ENCODE measurements around the gene KCNK15. TPM values are rescaled to one million over a fixed set of nuclear protein-coding genes. Genes with fewer than 3 reads are reported as not detected.

Gene KCNK15
- total and polyA plus RNA-seq, 9 of the 15 experiments (the other 6 are each of a cell fraction or from before 2014, with no cell fraction given), result 0.03 to 0.30 (median 0.17) TPM; not detected in 5

DNA sequence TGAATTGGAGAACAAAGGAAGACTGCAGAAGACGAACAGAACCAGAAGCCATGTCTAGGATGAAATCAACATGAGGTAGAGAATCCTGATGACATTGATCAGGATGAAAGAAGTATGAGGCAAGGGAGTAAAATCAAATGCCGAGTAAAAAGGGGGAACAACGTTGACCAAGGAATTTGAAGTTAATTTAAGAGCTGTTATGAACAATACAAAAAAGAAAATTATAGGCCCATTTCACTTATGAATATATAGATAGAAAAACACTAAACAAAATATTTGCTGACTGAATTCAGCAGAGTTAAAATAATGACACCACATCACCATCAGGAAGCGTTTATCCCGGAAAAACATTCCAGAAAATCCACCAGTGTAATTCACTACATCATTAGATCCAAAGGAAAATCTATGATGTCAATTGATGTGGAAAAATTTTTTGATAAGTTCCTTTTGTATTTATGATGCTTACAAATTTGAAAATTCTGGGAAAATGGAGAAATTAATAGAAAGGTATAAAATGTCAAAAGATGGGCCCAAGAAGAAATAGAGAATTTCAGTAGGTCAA lies 38.6 kb upstream of the KCNK15 start:
- ChIA-PET CTCF (ENCODE audit: low intra/inter-chr PET ratio) (no interaction called here), POLR2A (interaction anchor here (0.6 kb wide), 1 partner anchor 389 kb away, joined by 3 read pairs; no protein-coding TSS in a partner anchor)
- ATAC-seq (no peak), DNase-seq (ENCODE audit: extremely low read depth in 1 of 4, low spot score in 3 of 4) (no peak), FAIRE-seq (no peak)
- H3K9me1 ChIP-seq (ENCODE audit: control insufficient read depth, insufficient read depth, low read length), result no peaks in the 10 kb centered on the region
- no peaks in the 10 kb centered on the region for H4K20me1 ChIP-seq (replicated peaks; ENCODE audit: control insufficient read depth, insufficient read depth, low read length)
- no TSS peak for BruUV-seq (replicated peaks)
- TF ChIP-seq ZNF511 (CRISPR knock-in tag; IDR thresholded peaks at IDR 0.05) (no peak), TSHZ1 (CRISPR knock-in tag; IDR thresholded peaks at IDR 0.05) (no peak), ZMIZ1 (IDR thresholded peaks at IDR 0.05; ENCODE audit: low read depth in 2 of 2, low read length in 2 of 2) (0 out of 4 replicates have a peak, but pooled peaks of 1 of the 2 experiments have one; percentile 19), HLTF (IDR thresholded peaks at IDR 0.05) (no peak)
- TF ChIP-seq, protein P1, sequence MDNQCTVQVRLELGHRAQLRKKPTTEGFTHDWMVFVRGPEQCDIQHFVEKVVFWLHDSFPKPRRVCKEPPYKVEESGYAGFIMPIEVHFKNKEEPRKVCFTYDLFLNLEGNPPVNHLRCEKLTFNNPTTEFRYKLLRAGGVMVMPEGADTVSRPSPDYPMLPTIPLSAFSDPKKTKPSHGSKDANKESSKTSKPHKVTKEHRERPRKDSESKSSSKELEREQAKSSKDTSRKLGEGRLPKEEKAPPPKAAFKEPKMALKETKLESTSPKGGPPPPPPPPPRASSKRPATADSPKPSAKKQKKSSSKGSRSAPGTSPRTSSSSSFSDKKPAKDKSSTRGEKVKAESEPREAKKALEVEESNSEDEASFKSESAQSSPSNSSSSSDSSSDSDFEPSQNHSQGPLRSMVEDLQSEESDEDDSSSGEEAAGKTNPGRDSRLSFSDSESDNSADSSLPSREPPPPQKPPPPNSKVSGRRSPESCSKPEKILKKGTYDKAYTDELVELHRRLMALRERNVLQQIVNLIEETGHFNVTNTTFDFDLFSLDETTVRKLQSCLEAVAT (IDR thresholded peaks at IDR 0.05), result peak in 1 of 2 experiments; percentile 80; a peak in 2 of 4 replicates
- no peaks in the 10 kb centered on the region for H3K9me3 ChIP-seq (replicated peaks; ENCODE audit: control insufficient read depth, insufficient read depth, low read depth, low read length)
- H2AFZ ChIP-seq (ENCODE audit: low read depth, low read length), result no peak overlapping the region
- H3K9ac ChIP-seq (ENCODE audit: insufficient read depth in 1 of 2, low read depth in 2 of 2, low read length in 2 of 2), result no peak overlapping the region
- 3% methylated on average over 5 of the region's 5 CpGs for WGBS (ENCODE audit: insufficient coverage, low coverage, missing lambda C conversion rate)
- no peaks in the 10 kb centered on the region for H3K79me2 ChIP-seq (ENCODE audit: control insufficient read depth, insufficient read depth, low read length)
- no peak overlapping the region for H3K4me2 ChIP-seq (ENCODE audit: insufficient read depth, low read length)
- intact Hi-C loops (cut with micrococcal nuclease) (no loop called here), in situ Hi-C loops (cut with MboI) (no loop called here)
- H3K4me3 ChIP-seq, result no peak overlapping the region
- no peaks in the 10 kb centered on the region for H3K36me3 ChIP-seq (ENCODE audit: control insufficient read depth, insufficient read depth, low read length)
- no peaks in the 10 kb centered on the region for H3K4me1 ChIP-seq (replicated peaks in 1 of 2; ENCODE audit: control insufficient read depth in 2 of 2, insufficient read depth in 2 of 2, low read length in 2 of 2)
- H3K27me3 ChIP-seq (ENCODE audit: control insufficient read depth in 2 of 2, insufficient read depth in 2 of 2, low read length in 2 of 2), result peaks cover 24 to 46% of the 10 kb centered on the region in 2 experiments
- H3K27ac ChIP-seq (ENCODE audit: extremely low read depth, low read depth, low read length), result no peak overlapping the region
